GM12875 (cell line): ENCODE measurements around the gene TUT4.

Source experiments
- H3K4me3 ChIP-seq: one replicate; pipeline ENCODE4 v1.5.1; 2011; ENCODE audit warnings: low read depth, low read length, control low read depth
- TF ChIP-seq, protein P1 (sequence below): IDR thresholded peaks from 2 replicates; pipeline ENCODE4 v1.5.1; 2011; ENCODE audit warnings: low read depth, mild to moderate bottlenecking, control low read depth, inconsistent platforms, low read length, moderate library complexity, borderline replicate concordance; ENCODE audit not compliant: insufficient read depth

Gene TUT4

GRCh38 chr1:52546852-52547251, 6.0 kb downstream of the TUT4 start:
- TF ChIP-seq, protein P1, sequence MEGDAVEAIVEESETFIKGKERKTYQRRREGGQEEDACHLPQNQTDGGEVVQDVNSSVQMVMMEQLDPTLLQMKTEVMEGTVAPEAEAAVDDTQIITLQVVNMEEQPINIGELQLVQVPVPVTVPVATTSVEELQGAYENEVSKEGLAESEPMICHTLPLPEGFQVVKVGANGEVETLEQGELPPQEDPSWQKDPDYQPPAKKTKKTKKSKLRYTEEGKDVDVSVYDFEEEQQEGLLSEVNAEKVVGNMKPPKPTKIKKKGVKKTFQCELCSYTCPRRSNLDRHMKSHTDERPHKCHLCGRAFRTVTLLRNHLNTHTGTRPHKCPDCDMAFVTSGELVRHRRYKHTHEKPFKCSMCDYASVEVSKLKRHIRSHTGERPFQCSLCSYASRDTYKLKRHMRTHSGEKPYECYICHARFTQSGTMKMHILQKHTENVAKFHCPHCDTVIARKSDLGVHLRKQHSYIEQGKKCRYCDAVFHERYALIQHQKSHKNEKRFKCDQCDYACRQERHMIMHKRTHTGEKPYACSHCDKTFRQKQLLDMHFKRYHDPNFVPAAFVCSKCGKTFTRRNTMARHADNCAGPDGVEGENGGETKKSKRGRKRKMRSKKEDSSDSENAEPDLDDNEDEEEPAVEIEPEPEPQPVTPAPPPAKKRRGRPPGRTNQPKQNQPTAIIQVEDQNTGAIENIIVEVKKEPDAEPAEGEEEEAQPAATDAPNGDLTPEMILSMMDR: no peak
- H3K4me3 ChIP-seq: no peak overlapping the region

GRCh38 chr1:52544665-52545525, 8.0 kb downstream of the TUT4 start:
- no peak overlapping the region for H3K4me3 ChIP-seq
- TF ChIP-seq, protein P1: no peak

DNA sequence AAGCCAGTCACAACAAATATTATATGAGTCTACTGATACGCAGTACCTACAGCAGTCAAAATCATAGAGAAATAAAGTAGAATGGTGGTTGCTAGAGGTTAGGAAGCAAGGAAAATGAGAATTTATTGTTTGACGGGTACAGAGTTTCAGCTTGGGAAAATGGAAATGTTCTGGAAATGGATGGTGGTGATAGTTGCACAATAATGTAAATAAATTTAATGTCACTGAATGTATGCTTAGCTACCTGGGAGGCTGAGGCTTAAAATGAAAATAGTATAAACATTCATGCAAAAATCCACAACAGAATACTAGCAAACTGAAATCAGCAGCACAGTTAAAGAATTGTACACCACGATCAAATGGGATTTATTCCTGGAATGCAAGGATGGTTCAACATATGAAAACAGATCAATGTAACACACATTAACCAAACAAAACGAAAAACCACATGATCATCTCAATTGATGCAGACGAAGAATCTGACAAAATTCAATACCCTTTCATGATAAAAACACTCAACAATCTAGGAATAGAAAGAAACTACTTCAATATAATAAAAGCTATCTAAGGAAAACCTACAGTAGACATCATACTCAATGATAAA, 10.7 kb downstream of the TUT4 start:
- H3K4me3 ChIP-seq: no peak overlapping the region
- TF ChIP-seq, protein P1: no peak

DNA sequence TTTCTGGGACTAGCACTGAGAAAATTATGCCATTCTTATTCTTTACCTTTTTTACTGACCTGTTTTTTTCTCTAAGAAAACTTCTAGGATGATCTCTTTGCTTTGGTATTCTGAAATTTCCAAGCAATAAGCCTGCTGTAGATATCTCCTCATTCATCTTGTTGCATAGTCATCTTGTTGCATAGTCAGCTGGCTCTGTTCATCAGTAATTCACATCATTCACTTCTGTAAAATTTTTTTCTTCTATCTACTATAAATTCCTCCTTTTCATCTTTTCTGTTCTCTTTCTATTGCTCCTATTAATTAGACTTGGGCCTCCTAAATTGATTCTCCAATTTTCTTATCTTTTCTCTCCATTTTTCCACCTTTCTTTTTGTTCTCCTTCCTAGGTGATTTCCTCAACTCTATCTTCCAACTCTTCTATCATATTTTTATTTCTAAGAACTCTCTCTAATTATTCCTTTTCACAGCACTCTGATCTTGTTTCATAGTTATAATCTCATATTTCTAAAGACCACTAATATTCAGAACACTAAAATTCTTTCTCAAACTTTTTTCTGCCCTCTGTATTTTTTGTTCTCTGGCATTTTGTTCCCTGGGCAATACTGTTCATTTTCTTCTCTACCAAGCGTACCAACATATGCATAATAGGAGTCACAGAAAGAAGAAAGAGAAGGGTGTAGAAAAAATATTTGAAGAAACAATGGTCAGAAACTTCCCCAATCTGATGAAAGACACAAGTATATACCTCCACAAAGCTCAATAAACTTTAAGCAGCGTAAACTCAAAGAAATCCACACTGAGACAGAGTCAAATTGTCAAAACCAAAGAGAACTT, 17.7 kb downstream of the TUT4 start:
- TF ChIP-seq, protein P1: no peak
- no peak overlapping the region for H3K4me3 ChIP-seq

GRCh38 chr1:52533713-52534112, 19.2 kb downstream of the TUT4 start:
- TF ChIP-seq, protein P1: no peak
- H3K4me3 ChIP-seq: no peak overlapping the region

- H3K4me3 ChIP-seq: no peak overlapping the region
- TF ChIP-seq, protein P1: no peak
Measured at GRCh38 chr1:52532731-52533327, 20.1 kb downstream of the TUT4 start.
